ENCODE data around the gene ETS1. TPM values are rescaled to one million over a fixed set of nuclear protein-coding genes. Genes with fewer than 3 reads are reported as not detected.

The ETS1 gene, protein sequence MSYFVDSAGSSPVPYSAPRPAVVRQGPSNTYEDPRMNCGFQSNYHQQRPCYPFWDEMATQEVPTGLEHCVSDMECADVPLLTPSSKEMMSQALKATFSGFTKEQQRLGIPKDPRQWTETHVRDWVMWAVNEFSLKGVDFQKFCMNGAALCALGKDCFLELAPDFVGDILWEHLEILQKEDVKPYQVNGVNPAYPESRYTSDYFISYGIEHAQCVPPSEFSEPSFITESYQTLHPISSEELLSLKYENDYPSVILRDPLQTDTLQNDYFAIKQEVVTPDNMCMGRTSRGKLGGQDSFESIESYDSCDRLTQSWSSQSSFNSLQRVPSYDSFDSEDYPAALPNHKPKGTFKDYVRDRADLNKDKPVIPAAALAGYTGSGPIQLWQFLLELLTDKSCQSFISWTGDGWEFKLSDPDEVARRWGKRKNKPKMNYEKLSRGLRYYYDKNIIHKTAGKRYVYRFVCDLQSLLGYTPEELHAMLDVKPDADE
- 10 to 100 TPM; 23.6 to 56.7 (median 29.2) TPM for total RNA-seq

DNA sequence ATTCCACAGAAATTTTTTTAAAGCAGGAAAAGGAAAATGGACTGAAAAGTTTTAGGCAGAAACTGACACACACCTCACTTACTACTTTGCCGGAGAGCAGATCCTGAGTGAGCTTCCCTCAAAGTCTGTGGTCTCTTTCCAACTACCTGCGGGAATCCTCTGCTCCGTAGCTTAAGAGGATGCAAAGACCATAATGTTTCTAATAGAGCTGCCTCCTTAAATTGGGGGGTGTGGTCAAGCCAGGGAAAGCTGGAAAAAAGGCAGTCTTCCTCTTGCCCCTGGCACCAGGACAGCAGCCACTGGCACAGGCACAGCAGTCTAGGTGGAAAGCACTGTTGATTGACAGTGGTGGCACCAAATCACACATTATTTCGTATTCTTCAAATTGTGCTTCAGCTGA, at the start of gene ETS1:
Gene ETS1 (minus strand): TSS at position 144 of the 400 bp plus-strand sequence. CDS start 14,428 bp downstream, outside the sequence.
- TF ChIP-seq, protein P1, sequence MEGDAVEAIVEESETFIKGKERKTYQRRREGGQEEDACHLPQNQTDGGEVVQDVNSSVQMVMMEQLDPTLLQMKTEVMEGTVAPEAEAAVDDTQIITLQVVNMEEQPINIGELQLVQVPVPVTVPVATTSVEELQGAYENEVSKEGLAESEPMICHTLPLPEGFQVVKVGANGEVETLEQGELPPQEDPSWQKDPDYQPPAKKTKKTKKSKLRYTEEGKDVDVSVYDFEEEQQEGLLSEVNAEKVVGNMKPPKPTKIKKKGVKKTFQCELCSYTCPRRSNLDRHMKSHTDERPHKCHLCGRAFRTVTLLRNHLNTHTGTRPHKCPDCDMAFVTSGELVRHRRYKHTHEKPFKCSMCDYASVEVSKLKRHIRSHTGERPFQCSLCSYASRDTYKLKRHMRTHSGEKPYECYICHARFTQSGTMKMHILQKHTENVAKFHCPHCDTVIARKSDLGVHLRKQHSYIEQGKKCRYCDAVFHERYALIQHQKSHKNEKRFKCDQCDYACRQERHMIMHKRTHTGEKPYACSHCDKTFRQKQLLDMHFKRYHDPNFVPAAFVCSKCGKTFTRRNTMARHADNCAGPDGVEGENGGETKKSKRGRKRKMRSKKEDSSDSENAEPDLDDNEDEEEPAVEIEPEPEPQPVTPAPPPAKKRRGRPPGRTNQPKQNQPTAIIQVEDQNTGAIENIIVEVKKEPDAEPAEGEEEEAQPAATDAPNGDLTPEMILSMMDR (IDR thresholded peaks at IDR 0.05), result no peak
- no peak for TF ChIP-seq EP300 (IDR thresholded peaks at IDR 0.05; ENCODE audit: low read depth)
- no peak for TF ChIP-seq POLR2A (IDR thresholded peaks at IDR 0.05)
- TF ChIP-seq POLR2AphosphoS5 (IDR thresholded peaks at IDR 0.05), result no peak
- intact Hi-C loops (cut with DNase I; ENCODE audit: low total_unique reads), result no loop called here
- Histone ChIP-seq H3K4me1 (no peaks in the 10 kb centered on the region), H3K4me3 (no peak within 1 kb of the TSS), H3K27me3 (no peaks in the 10 kb centered on the region), H3K27ac (no peak within 1 kb of the TSS), H3K36me3 (no peaks in the 10 kb centered on the region), H3K9me3 (no peaks in the 10 kb centered on the region)
- in situ Hi-C loops (cut with MboI; ENCODE audit: low pct_ligation_motif_present in 1 of 4, low pct_unique_long_range_greater_than_20kb in 1 of 4, low sequenced_read_pairs in 3 of 4), result no loop called here
- no peak for DNase-seq
- WGBS, 2 donors (ENCODE audit: low coverage in 1 of 2), result 44 to 50% methylated on average over 2 to 4 of the region's 4 CpGs

DNA sequence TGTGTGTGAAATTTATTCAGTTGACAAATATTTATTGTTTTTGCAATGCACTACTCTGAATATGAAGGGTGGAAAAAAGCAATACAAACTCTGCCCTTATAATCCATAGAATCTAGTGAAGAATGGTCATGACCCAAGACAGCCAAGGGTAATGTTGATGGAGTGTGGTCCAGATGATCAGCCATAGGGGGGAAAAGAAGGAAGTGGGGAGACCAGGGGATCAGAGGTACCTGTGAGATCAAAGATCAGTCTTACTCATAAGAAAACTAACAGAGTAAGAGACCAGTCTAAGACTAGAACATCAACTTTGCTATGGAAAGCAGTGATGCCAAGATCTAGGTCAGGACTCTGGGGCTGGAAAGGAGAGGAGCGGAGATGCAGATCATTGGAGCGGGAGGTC, 47.0 kb upstream of the ETS1 start:
- Histone ChIP-seq H3K27ac (no peak overlapping the region), H3K9me3 (no peaks in the 10 kb centered on the region), H3K27me3 (no peaks in the 10 kb centered on the region), H3K36me3 (no peaks in the 10 kb centered on the region), H3K4me1 (peaks cover 0 to 18% (median 10%) of the 10 kb centered on the region in 4 donors), H3K4me3 (no peak overlapping the region)
- in situ Hi-C loops (cut with MboI; ENCODE audit: low pct_ligation_motif_present in 1 of 4, low pct_unique_long_range_greater_than_20kb in 1 of 4, low sequenced_read_pairs in 3 of 4) (loop anchor here (5.0 to 25.0 kb wide), 7 partner anchors 203 to 597 kb away; no protein-coding TSS in a partner anchor), intact Hi-C loops (cut with DNase I; ENCODE audit: low total_unique reads) (loop anchor here (5.0 to 10.0 kb wide), 3 partner anchors 190 to 460 kb away; no protein-coding TSS in a partner anchor)
- TF ChIP-seq EP300 (IDR thresholded peaks at IDR 0.05; ENCODE audit: low read depth) (no peak), POLR2AphosphoS5 (IDR thresholded peaks at IDR 0.05) (no peak), POLR2A (IDR thresholded peaks at IDR 0.05) (no peak)
- TF ChIP-seq, protein P1 (IDR thresholded peaks at IDR 0.05), result no peak
- WGBS, 2 donors (ENCODE audit: low coverage in 1 of 2), result 89 to 98% methylated on average over 2 of the region's 2 CpGs
- DNase-seq, result no peak

DNA sequence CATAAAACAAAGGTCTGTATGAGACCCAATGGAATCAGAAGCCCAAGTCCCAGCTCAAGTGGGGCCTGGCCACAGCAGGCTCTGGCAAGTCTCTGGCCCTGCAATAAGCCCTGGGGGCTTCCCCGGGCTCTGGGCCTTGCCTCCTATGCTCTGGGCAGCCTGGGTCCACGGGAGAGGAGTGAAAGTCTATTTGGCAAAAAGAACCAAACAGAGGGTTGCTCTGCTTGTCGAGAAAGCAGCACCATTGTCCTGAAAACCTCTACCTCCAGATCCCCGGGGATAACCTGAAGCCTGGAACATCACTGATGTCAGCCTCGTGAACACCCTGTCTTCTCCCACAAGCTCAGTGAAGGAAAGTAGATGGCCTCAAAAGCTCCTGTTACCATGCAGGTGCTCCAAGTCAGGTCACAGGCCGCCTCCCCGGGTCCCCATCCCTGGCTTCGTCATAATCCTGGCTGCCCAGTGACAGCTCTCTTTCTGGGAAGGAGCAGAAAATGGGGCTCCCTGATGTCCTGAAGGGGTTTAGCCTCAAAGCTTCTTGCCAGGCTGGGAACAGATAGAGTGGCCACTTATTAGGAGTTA, 46.1 kb upstream of the ETS1 start:
- H3K27me3 ChIP-seq, result no peaks in the 10 kb centered on the region
- H3K27ac ChIP-seq, result no peak overlapping the region
- TF ChIP-seq POLR2AphosphoS5 (IDR thresholded peaks at IDR 0.05), result no peak
- no peak for TF ChIP-seq POLR2A (IDR thresholded peaks at IDR 0.05)
- H3K4me1 ChIP-seq, result peaks cover 0 to 20% (median 10%) of the 10 kb centered on the region in 4 donors
- no peak for DNase-seq
- H3K36me3 ChIP-seq, result no peaks in the 10 kb centered on the region
- H3K9me3 ChIP-seq, result no peaks in the 10 kb centered on the region
- in situ Hi-C loops (cut with MboI; ENCODE audit: low pct_ligation_motif_present in 1 of 4, low pct_unique_long_range_greater_than_20kb in 1 of 4, low sequenced_read_pairs in 3 of 4), result loop anchor here (5.0 to 25.0 kb wide), 7 partner anchors 204 to 596 kb away; no protein-coding TSS in a partner anchor
- WGBS, 2 donors (ENCODE audit: low coverage in 1 of 2), result 74 to 93% methylated on average over 3 to 8 of the region's 8 CpGs
- intact Hi-C loops (cut with DNase I; ENCODE audit: low total_unique reads), result loop anchor here (5.0 to 10.0 kb wide), 3 partner anchors 191 to 459 kb away; no protein-coding TSS in a partner anchor
- H3K4me3 ChIP-seq, result no peak overlapping the region

DNA sequence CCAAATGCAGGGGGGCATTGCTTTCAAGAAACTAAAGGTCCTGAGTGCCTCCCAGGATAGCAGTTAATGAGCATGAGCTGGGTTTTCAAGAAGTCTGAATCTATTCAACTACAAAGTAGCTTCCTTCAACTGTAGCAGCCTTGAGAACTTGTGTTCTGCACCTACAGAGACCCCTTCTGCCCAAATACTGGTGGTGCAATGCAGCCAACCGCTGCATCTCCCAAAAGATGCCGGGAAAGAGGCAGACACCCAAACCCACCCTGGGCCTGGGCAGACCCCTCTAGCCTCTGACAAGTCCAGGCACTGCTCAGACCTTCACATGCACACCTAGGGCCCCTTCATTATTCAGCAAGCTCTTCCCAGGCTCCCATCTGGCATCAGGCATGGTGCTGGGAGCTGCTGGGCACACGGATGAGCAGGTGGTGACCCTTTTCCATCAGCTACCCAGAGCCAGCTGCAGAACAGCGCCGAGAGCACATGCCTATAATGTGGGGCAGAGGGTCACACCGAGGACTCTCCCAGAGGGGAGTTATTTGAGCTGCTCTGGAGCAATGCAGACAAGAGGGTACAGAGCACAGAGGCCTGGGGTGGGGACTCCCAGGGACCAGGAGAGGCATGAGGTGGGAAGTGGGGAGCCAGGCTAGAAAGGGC, 44.9 kb upstream of the ETS1 start:
- no peaks in the 10 kb centered on the region for H3K27me3 ChIP-seq
- H3K4me3 ChIP-seq, result no peak overlapping the region
- H3K36me3 ChIP-seq, result no peaks in the 10 kb centered on the region
- no peaks in the 10 kb centered on the region for H3K9me3 ChIP-seq
- TF ChIP-seq EP300 (IDR thresholded peaks at IDR 0.05; ENCODE audit: low read depth) (no peak), POLR2A (IDR thresholded peaks at IDR 0.05) (no peak), POLR2AphosphoS5 (IDR thresholded peaks at IDR 0.05) (no peak)
- TF ChIP-seq, protein P1 (IDR thresholded peaks at IDR 0.05), result peak; percentile 49 to 60 (median 56)
- no peak overlapping the region for H3K27ac ChIP-seq
- DNase-seq, result peak; percentile 43
- 58 to 60% methylated on average over 1 to 6 of the region's 6 CpGs for WGBS, 2 donors (ENCODE audit: low coverage in 1 of 2)
- intact Hi-C loops (cut with DNase I; ENCODE audit: low total_unique reads), result loop anchor here (5.0 to 10.0 kb wide), 3 partner anchors 193 to 457 kb away; no protein-coding TSS in a partner anchor
- H3K4me1 ChIP-seq, result peaks cover 0 to 24% (median 10%) of the 10 kb centered on the region in 4 donors
- in situ Hi-C loops (cut with MboI; ENCODE audit: low pct_ligation_motif_present in 1 of 4, low pct_unique_long_range_greater_than_20kb in 1 of 4, low sequenced_read_pairs in 3 of 4), result loop anchor here (5.0 to 25.0 kb wide), 7 partner anchors 205 to 595 kb away; no protein-coding TSS in a partner anchor

Data from transverse colon (tissue), 4 donors.